Activated T-cell treated with anti-CD3 and anti-CD28 coated beads, Interleukin-2, amount 50 U/mL, for 72 hours (primary cell): ENCODE data around the gene SIK1. TPM values are rescaled to one million over a fixed set of nuclear protein-coding genes. Genes with fewer than 3 reads are reported as not detected.
"Not testable (repeated sequence)": the region's sequence is repeated elsewhere in the genome, so short reads cannot be mapped to it uniquely, and the experiment has no call there.

Source experiments
- ATAC-seq, 2 donors: fragments of 150-1000 bp; cut with Tn5 transposase; replicated peaks in 1 of 2; 2 replicates each; pipeline ENCODE4 v1.10.0; 2021; ENCODE audit warnings: moderate library complexity in 2 of 2, mild to moderate bottlenecking in 1 of 2
- DNase-seq, 2 donors: peaks; one replicate each; pipeline ENCODE4 v3.0.0; 2021 to 2022; ENCODE audit warnings: mixed read lengths in 1 of 2
- H3K27ac Mint-ChIP-seq: one replicate; pipeline ENCODE4 v1.8.0; 2022; ENCODE audit warnings: mild to moderate bottlenecking, moderate library complexity, mixed read lengths
- H3K27me3 Mint-ChIP-seq: one replicate; pipeline ENCODE4 v1.8.0; 2022; ENCODE audit warnings: low read depth, mixed read lengths
- H3K36me3 Mint-ChIP-seq, 2 donors: one replicate each; pipeline ENCODE4 v1.8.0; 2022; ENCODE audit warnings: mixed read lengths in 2 of 2, mild to moderate bottlenecking in 1 of 2; ENCODE audit not compliant: insufficient read depth in 2 of 2
- H3K4me1 Mint-ChIP-seq: one replicate; pipeline ENCODE4 v1.8.0; 2022; ENCODE audit warnings: low read depth, mixed read lengths
- H3K4me3 Mint-ChIP-seq, 2 donors: one replicate each; pipeline ENCODE4 v1.8.0; 2022; ENCODE audit warnings: mild to moderate bottlenecking in 2 of 2, mixed read lengths in 2 of 2, moderate library complexity in 2 of 2
- H3K9me3 Mint-ChIP-seq, 2 donors: one replicate each; pipeline ENCODE4 v1.8.0; 2022; ENCODE audit warnings: mixed read lengths in 2 of 2
- total RNA-seq, 2 donors: library from RNA; stranded (reverse); gene quantifications; one replicate each; pipeline ENCODE4 v1.2.3, GENCODE V29; 2022

SIK1 gene
- total RNA-seq, 2 donors from 2014 or later: 5.1 to 6.7 TPM

DNA sequence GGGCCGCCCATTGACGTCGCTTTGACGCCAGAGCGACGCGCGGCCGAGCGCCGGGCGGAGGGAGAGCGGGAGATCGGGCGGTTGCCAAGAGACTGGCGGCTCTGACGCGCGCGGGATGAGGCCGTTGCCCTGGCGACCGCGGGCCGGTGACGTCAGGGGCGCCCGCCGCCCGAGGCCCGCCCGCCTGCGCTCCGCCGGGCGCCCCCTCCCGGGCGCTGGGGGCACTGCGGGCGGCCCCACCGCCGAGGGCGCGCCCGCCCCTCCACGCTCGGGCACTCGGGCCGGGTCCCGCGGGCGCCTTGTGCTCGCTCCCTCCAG lies 270 bp upstream of the SIK1 start:
- not testable (repeated sequence) for H3K27me3 Mint-ChIP-seq, H3K4me3 Mint-ChIP-seq, H3K4me1 Mint-ChIP-seq, H3K36me3 Mint-ChIP-seq, DNase-seq, H3K9me3 Mint-ChIP-seq, H3K27ac Mint-ChIP-seq
- peak; percentile 95 to 96 for ATAC-seq

DNA sequence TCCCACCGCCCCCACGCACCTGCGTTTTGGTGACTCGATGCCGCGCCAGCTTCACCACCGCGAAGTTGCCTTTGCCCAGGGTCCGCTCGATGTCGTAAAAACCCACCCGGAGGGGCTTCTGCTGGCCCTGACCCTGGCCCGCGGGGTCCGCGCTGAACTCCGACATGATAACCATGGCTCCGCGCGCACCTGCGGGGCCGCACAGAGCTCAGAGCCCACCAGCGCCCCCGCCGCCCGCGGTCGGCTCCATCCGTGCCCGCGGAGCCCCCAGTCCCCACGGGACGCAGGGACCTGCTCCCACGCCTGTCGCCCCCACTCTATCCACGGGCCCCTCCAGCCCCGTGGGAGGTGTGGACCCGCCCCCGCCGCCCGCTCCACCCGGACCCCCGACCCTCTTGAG lies 927 bp downstream of the SIK1 start:
- H3K36me3 Mint-ChIP-seq, H3K9me3 Mint-ChIP-seq, H3K4me1 Mint-ChIP-seq, H3K4me3 Mint-ChIP-seq, ATAC-seq, H3K27ac Mint-ChIP-seq, DNase-seq, H3K27me3 Mint-ChIP-seq: not testable (repeated sequence)

DNA sequence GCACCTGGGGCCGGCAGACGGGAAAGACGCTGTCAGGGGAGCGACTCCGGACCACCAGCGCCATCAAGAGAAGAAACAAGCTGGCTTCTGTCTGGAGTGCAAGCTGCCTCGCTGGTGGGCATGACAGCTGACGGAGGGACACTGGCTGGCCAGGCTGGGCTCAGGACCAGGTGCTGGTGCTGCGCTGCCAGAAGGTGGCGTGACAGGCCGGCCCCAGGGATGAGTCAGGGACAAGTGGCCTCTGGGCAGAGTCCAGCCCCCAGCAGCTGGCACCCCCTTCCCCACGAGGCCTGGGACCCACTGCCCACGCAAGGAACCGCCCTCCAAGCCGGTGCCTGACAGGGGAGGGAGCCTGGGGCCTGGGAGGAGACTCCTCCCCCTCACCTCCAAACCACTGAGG lies 7.5 kb downstream of the SIK1 start:
- not testable (repeated sequence) for H3K9me3 Mint-ChIP-seq, H3K4me3 Mint-ChIP-seq, H3K4me1 Mint-ChIP-seq, H3K36me3 Mint-ChIP-seq, H3K27me3 Mint-ChIP-seq, H3K27ac Mint-ChIP-seq, DNase-seq, ATAC-seq

DNA sequence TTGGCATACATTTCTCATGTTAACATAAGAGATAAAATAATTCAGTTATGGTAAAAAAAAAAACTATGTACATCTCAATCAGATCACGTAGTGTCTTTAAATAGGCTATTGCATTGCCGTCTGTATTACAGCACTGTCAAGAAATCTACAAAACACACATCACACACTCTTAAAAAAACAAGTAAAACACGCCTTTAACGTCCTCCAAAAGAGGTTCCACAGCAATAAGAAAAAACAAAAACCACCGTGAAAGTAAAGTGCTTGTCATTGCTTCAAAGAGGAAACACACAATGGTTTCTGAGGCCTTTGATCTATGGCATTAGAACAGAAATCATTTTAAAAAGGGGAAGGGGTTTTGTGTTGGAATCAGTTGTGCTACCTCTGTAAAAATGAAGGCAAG lies 12.4 kb downstream of the SIK1 start:
- not testable (repeated sequence) for H3K4me3 Mint-ChIP-seq, H3K9me3 Mint-ChIP-seq, H3K27me3 Mint-ChIP-seq, H3K27ac Mint-ChIP-seq, DNase-seq, H3K4me1 Mint-ChIP-seq, H3K36me3 Mint-ChIP-seq
- ATAC-seq: peak in 1 of 2 donors; percentile 25

DNA sequence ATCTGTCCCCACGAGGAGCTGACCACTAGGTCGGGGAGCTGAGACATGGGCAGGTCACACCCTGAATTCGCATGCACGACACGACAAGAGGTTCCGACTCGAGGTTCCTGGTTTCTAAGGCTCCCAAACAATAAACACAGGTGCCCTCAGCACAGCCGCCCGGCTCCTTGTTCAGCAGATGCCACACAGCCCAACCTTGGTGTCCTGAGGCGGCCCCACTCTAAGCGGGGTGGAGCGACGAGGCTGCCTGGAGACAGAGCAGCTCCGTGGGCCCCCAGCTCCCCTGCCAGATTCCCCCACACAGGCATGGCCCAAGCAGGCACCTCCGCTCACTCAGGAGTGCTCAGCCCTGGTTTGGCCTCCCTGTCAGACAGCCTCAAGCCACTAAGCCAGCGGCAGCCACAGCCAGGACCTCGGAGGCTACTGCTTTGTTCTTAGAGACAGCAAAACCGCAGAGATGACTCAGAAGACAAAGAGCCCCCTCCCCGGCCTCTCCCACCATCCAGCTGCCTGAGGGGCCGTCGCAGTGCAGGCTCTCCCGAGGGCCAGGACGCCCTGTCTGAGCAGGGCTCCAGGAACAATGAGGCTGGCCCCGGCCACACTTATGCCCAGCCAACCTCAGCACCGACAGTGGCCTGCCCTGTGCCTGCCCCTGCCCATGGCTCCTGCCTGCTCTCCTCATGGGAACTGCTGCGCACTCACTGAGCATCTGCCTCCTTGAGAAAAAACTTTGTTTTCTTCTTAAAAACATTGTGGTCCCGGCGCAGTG lies 14.7 kb downstream of the SIK1 start:
- not testable (repeated sequence) for ATAC-seq, H3K4me1 Mint-ChIP-seq, H3K36me3 Mint-ChIP-seq, H3K9me3 Mint-ChIP-seq, DNase-seq, H3K27ac Mint-ChIP-seq, H3K27me3 Mint-ChIP-seq, H3K4me3 Mint-ChIP-seq

DNA sequence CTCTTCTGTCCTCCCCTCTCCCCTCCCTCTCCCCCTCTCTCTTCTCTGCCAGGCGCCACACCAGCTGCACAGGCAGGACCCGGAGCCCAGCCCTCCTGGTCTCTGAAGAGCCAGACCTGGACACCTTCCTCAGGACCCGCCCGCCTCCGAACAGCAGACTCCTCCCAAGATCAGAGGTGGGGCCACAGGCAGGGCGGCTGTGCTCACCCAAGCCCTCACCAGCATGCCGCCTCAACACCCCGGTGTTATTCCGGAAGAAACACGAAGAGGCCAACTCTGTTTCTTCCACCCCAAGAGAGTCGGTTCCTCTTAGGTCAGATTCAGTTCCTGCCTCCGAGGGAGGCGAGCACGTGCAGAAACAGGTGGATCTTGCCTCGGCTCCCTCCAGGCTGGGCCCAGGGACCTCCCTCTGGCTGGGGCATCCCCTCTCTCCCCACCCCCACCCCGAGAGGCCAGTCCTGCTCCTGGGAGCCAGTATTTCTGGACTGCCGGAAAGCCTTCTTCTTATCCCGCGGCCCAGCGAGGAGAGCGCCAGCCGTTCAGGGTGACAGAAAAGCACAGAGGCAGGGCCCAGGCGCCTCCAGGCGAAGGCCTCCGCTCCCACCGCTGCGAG lies 16.4 kb downstream of the SIK1 start:
- not testable (repeated sequence) for H3K4me3 Mint-ChIP-seq, H3K27ac Mint-ChIP-seq, H3K36me3 Mint-ChIP-seq, DNase-seq, H3K27me3 Mint-ChIP-seq, H3K9me3 Mint-ChIP-seq, H3K4me1 Mint-ChIP-seq
- ATAC-seq: peak; percentile 62 to 73

DNA sequence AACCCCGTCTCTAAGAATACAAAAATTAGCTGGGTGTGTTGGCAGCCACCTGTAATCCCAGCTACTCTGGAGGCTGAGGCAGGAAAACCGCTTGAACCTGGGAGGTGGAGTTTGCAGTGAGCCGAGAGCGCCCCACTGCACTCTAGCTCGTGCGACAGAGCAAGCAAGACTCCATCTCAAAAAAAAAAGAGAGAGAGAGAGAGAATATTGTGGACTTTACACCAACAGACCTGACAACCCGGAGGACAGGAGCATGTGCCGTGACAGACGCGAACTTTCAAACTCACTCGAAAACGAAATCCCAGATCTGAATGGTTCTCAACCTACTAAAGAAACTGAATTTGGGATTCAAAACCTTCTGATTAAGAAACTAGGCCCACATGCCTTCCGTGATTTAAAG lies 19.8 kb downstream of the SIK1 start:
- H3K9me3 Mint-ChIP-seq, H3K36me3 Mint-ChIP-seq, H3K27ac Mint-ChIP-seq, H3K4me1 Mint-ChIP-seq, ATAC-seq, H3K27me3 Mint-ChIP-seq, H3K4me3 Mint-ChIP-seq, DNase-seq: not testable (repeated sequence)

DNA sequence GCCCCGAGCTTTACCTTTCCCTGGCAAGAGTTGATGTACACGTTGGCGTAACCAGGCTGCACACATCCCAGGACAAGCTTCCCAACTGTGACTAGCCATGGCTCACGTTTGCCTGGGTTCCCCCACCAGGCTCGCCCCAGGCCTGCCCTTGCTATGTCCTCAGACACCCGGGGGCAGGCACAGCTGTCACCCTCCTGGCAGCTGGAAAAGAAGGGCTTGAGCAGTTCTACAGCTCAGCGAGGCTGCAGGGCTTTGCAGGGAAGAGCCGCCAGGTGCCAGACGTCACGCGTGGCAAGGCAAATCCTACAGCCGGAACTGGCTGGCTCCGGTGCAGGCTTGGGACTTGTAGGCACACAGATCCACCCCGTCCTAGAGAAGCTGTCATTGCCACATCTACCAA lies 22.5 kb downstream of the SIK1 start:
- H3K27ac Mint-ChIP-seq, H3K4me1 Mint-ChIP-seq, H3K9me3 Mint-ChIP-seq: not testable (repeated sequence)

DNA sequence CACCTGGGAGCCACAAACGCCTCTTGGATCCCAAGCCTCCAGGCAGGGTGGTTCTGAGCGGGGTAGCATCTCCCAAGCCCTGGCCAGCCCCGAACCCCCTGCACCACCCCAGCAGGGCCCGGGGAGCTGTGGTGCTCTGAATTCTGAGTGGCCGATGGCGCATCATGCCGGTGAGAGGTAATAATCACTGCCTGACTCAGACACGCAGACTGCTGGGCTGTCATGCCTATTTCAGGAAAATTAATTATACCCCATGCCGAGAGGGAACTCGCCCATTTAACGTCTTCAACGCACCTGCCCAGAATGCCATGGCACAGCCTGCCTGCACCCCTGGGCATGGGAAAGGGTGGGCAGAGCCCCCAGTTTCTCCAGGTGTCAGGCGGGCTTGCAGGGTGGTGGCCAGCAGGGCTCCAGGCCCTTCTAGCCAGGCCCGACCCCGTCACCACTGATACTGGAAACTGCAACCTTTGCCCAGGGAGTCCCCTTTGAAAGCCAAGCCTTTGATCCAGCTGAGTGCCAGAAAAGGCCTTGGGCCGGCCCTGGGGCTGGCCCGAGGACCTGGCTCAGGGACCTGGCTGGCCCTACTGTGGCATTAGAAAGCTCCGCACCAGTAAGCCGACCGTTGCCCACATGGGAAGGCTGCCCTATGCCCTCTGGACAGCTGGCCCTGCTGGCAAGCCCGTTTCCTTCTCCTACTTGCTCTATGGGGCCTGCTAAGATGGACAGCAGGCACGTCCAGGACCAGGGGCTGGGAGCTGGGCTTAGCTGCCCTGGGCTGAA lies 23.1 kb downstream of the SIK1 start:
- not testable (repeated sequence) for H3K36me3 Mint-ChIP-seq, DNase-seq, ATAC-seq, H3K27ac Mint-ChIP-seq, H3K4me1 Mint-ChIP-seq, H3K27me3 Mint-ChIP-seq, H3K9me3 Mint-ChIP-seq, H3K4me3 Mint-ChIP-seq

More for the DNA sequence above, 22.5 kb downstream of the SIK1 start:
- ATAC-seq, H3K36me3 Mint-ChIP-seq, H3K27me3 Mint-ChIP-seq, H3K4me3 Mint-ChIP-seq, DNase-seq: not testable (repeated sequence)

DNA sequence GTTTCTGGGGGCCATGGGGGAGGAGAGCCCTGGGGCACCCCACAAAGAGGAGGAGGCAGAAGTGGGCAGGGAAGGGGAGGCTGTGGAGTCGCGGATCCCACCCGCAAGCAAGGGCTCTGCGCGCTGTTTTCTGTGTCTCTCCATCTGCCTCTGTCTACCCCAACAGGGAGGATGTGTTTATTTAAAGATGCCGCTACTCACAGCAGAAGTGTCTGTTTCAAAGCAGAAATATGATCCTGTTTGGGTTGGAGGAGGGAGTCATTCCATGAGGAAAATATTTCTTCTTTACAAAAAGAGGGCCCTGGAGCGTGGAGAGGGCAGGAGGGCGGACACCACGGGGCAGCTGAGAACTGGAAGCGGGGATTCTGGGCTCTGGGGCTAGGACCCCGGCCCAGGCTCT lies 25.8 kb downstream of the SIK1 start:
- H3K9me3 Mint-ChIP-seq, H3K4me1 Mint-ChIP-seq, DNase-seq, H3K27ac Mint-ChIP-seq, H3K36me3 Mint-ChIP-seq, H3K27me3 Mint-ChIP-seq, ATAC-seq, H3K4me3 Mint-ChIP-seq: not testable (repeated sequence)

DNA sequence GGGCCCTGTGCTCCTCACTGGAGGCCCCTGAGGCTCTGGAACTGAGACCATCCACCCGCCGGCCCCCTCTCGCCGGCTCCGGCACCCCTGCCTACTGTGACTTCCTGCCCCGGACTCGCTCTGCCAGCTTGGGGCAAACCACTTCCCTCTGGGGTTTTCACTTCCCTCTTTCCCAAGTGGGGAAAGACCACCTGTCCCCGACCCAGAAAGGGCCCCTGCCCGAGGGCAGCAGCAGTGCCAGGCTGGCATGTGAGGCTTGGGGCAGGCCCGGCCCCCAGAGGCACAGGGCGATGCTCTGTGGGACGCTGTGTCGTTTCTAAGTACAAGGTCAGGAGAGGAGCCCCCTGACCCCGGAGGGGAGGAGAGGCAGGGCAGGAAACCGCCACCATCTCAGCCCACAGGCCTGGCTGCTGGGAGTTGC lies 27.3 kb downstream of the SIK1 start:
- not testable (repeated sequence) for DNase-seq
- peak; percentile 51 to 61 for ATAC-seq

DNA sequence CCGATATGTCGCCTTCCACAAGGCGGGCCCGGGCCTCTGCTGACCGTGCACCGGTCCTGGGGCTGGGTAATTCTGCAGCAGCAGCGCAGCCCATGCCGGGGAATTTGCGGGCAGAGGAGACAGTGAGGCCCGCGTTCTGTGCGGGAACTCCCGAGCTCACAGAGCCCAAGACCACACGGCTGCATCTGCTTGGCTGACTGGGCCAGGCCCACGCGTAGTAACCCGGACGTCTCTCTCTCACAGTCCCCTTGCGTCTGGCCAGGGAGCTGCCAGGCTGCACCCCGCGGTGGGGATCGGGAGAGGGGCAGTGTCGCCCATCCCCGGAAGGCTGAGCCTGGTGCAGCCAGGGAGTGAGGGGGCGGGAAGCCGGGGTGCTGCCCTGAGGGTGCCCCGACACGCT lies 27.8 kb downstream of the SIK1 start:
- H3K4me3 Mint-ChIP-seq, H3K4me1 Mint-ChIP-seq, H3K9me3 Mint-ChIP-seq, H3K36me3 Mint-ChIP-seq, H3K27me3 Mint-ChIP-seq, H3K27ac Mint-ChIP-seq, DNase-seq: not testable (repeated sequence)
- ATAC-seq: peak; percentile 51 to 63

More for the DNA sequence above, 27.3 kb downstream of the SIK1 start:
- H3K4me1 Mint-ChIP-seq, H3K27me3 Mint-ChIP-seq, H3K9me3 Mint-ChIP-seq, H3K4me3 Mint-ChIP-seq, H3K27ac Mint-ChIP-seq, H3K36me3 Mint-ChIP-seq: not testable (repeated sequence)

DNA sequence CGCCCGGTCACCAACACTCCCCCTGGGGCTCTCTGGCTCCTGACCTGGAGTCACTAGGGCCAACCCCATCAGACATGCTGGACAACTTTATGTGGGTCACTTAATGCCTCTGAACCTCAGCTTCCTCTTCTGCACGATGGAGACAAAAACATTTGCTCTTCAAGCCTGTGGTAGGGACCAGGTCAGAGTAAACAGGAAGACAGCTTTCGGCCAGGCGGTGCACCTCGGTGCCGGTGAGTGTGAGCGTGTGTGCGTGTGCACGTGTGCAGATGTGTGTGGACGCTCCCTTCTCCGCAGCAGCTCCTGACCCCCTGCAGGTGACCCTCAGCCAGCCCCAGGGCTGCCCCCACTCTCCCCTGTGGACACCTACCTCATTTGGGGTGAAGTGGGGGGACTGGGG lies 28.4 kb downstream of the SIK1 start:
- ATAC-seq, H3K36me3 Mint-ChIP-seq, DNase-seq, H3K4me3 Mint-ChIP-seq, H3K27me3 Mint-ChIP-seq, H3K4me1 Mint-ChIP-seq, H3K27ac Mint-ChIP-seq, H3K9me3 Mint-ChIP-seq: not testable (repeated sequence)
